SK-N-MC (cell line): ENCODE results near the gene CBY3.
"Not testable (repeated sequence)": the region's sequence is repeated elsewhere in the genome, so short reads cannot be mapped to it uniquely, and the experiment has no call there.

Experiments
- EZH2 ChIP-seq: fragments of 200-600 bp; sonication (generic); IDR thresholded peaks from one replicate; pipeline ENCODE4 v1.6.1; 2017; ENCODE audit warnings: antibody characterized with exemption
- FOXP2 ChIP-seq: optimal IDR thresholded peaks from 2 replicates; pipeline ENCODE3; 2011; ENCODE audit warnings: mild to moderate bottlenecking, moderate library complexity; ENCODE audit not compliant: insufficient read depth; ENCODE audit errors: extremely low read length, control extremely low read depth
- POLR2AphosphoS5 ChIP-seq: IDR thresholded peaks from 2 replicates; pipeline ENCODE4 v1.6.1; 2012; ENCODE audit warnings: mild to moderate bottlenecking, low read depth, low read length, borderline replicate concordance

DNA sequence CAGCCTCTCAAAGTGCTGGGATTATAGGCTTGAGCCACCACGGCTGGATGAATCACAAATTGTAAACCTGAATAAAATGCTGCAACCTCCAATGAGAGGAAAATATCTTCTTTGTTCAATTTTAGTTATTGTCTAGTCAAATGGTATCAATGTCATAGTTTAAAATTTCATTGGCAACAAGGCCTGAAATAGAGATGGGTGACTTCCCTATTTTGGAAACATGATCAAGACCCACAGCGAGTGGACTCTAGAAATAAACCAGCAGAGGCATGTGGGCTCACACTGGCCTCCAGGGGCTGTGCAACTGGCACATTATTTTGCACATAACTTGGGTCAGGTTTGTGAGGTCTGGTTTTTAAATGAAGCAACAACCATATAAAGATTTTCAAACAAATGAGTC, 27.7 kb downstream of the CBY3 start:
- not testable (repeated sequence) for TF ChIP-seq EZH2, POLR2AphosphoS5, FOXP2
